Fibroblast of villous mesenchyme (primary cell): ENCODE results near the gene ARHGAP6. TPM values are rescaled to one million over a fixed set of nuclear protein-coding genes. Genes with fewer than 3 reads are reported as not detected.

Experiments used
- DNase-seq: peaks from one replicate; pipeline ENCODE4 v3.0.0-alpha.2; 2010; ENCODE audit warnings: low read depth
- H3K4me3 ChIP-seq: 2 replicates; pipeline ENCODE4 v1.5.1; 2011; ENCODE audit warnings: low read depth, mild to moderate bottlenecking, low read length
- total RNA-seq: library from RNA; depleted of rRNA; stranded (reverse); fragments of >200 nt; gene quantifications from 2 replicates; pipeline ENCODE4 v1.2.3, GENCODE V29; 2012
- TF ChIP-seq, protein P1 (sequence below): IDR thresholded peaks from 2 replicates; pipeline ENCODE4 v1.5.1; 2012; ENCODE audit warnings: low read depth, mild to moderate bottlenecking, low read length; ENCODE audit not compliant: insufficient read depth

The ARHGAP6 gene
- total RNA-seq, 1 donor = 1.7 TPM

DNA sequence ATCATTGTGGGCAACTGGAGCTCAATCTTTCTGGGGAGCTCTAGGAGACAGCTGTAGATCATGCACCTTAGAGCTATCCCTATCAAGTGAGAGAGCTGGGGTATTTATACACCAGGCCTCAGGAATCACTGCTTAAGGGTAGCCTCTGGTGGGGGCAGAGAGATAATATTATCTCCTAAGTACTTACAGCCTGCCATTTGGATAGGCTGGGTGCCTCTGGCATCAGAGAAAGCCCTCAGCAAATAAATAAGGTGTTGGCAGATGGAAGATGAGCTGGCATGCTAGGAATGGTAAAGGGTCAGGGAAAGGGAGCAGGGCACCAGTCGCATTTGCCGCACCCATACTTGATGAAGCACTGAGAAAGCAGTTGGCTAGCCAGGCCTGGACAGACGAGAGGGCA lies 478.7 kb downstream of the ARHGAP6 start:
- TF ChIP-seq, protein P1, sequence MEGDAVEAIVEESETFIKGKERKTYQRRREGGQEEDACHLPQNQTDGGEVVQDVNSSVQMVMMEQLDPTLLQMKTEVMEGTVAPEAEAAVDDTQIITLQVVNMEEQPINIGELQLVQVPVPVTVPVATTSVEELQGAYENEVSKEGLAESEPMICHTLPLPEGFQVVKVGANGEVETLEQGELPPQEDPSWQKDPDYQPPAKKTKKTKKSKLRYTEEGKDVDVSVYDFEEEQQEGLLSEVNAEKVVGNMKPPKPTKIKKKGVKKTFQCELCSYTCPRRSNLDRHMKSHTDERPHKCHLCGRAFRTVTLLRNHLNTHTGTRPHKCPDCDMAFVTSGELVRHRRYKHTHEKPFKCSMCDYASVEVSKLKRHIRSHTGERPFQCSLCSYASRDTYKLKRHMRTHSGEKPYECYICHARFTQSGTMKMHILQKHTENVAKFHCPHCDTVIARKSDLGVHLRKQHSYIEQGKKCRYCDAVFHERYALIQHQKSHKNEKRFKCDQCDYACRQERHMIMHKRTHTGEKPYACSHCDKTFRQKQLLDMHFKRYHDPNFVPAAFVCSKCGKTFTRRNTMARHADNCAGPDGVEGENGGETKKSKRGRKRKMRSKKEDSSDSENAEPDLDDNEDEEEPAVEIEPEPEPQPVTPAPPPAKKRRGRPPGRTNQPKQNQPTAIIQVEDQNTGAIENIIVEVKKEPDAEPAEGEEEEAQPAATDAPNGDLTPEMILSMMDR = no peak
- no peak overlapping the region for H3K4me3 ChIP-seq
- no peak for DNase-seq

DNA sequence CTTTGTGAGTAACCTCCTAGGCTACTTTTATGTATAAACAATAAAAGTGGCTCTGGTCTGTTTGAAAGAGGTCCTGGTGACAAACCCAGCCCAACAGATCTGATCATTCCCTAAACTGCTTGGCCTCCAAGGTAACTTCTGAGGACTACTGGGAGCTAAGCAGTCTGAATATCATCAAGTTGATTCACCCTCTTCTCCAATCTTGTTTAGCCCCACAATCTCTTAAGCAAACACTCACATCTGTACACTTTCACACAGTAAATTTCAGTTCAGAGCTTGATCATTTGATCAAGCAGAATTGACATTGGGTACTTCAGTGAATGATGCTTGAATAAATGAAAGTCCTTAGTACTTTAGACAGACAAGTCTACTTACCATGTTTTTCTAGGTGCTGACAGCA lies 479.9 kb downstream of the ARHGAP6 start:
- H3K4me3 ChIP-seq = no peak overlapping the region
- no peak for DNase-seq
- TF ChIP-seq, protein P1 = no peak

DNA sequence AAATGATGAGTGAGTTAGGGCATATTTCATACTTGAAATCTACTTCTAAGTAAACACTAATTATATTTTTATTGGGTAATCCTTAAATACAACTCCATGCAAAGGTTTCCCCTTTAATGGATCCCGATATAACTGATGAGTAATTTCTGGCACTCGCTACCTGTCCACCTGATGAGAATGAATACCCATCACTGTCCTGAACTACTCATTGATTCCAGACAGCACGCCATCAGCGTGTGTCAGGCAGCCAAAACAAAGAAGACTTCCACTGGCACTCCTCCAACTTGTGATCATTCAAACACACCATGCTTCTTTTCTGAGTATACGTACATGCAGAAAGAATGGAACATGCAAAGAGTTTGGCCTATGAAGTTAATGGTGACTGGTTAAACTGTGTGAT lies 485.1 kb downstream of the ARHGAP6 start:
- TF ChIP-seq, protein P1 = no peak

DNA sequence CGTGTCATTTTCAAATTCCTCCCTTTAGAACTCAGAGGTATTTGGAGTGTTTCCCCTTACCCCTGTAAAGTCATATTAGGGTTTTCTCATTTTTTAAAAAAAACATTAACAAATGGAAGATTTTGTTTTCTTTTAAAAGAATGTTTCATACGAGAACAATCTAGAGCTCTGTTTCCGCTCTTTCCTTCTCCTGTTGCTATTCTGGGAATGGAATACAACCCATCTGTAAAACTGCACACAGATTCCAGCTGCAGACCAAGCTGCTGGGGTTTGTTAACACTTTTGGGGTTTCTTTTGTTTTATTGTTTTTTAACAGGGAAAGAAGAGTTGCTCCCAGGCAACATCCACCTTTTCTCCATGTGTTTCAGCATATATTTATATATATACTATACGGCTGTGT lies 493.3 kb downstream of the ARHGAP6 start:
- TF ChIP-seq, protein P1 = no peak
- H3K4me3 ChIP-seq = no peak overlapping the region
- no peak for DNase-seq

More for the DNA sequence above, 485.1 kb downstream of the ARHGAP6 start:
- H3K4me3 ChIP-seq = no peak overlapping the region
- DNase-seq = no peak

DNA sequence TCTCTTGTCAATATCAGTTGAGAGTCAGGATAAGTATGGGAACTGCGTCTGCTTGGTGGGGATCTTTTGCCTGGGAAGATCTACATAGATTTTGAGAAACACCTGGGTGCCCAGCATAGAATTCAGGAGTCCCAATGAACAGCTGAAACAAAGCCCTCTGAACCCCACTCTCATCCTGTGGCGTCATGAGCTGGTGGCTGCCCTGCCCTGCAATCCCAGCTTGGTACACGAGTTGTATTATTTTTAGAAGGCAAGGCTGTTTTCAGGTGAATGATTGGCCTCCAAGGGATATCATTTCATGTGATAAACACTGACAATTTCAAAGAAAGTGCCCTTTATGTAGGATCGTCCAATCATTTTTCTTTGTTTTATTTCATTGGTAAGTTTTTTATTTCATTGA lies 493.8 kb downstream of the ARHGAP6 start:
- no peak overlapping the region for H3K4me3 ChIP-seq
- no peak for DNase-seq
- TF ChIP-seq, protein P1 = no peak

DNA sequence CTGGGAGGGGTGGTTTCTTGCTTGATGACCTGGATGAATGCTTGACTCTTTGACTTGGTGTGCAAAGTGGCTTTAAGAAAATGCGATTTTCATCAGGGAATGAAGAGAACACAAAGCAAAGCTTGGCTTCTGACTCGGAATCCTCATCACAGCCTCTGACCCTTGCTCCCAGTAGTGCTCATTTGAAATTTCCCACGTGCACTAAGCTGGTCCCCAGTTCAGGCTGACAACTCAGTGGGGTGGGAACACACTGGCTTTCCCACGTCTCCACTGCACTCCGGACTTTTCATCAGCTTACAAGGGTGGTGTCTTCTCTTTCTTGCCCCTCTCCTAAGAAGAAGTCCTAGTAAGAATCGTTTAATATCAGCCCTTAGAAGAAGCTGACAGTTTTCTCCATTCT lies 501.3 kb downstream of the ARHGAP6 start:
- H3K4me3 ChIP-seq = no peak overlapping the region
- TF ChIP-seq, protein P1 = no peak
- no peak for DNase-seq

DNA sequence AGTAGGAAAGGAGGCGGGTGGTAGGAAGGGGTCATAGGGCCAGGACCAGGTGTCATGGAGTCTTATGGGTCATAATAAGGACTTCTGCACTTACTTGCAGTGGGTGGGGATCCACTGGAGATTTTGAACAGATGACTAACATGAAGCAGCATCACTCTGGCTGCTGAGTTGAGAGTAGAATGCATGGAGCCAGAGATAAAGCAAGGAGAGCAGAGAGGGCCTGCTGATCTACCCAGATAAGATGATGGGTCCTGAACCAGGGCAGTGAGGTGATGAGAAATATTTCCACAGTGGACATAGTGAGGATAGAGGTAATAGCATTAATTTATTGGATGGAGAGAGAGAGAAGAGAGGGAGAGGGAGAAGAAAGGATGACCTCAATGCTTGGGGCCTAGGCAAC lies 506.6 kb downstream of the ARHGAP6 start:
- no peak for DNase-seq
- H3K4me3 ChIP-seq = no peak overlapping the region
- TF ChIP-seq, protein P1 = no peak
